MM.1S (cell line): Measurements from ENCODE around the gene FICD.

ENCODE experiments used
- DNase-seq: peaks from one replicate; pipeline ENCODE4 v3.0.0-alpha.2; 2015
- H2AFZ ChIP-seq: fragments of 300-600 bp; sonication (generic); 2 replicates; pipeline ENCODE4 v1.6.0; 2016; ENCODE audit warnings: antibody characterized with exemption, low read length
- H3F3A ChIP-seq: fragments of 300-600 bp; sonication (generic); 2 replicates; pipeline ENCODE4 v1.6.1; 2016; ENCODE audit warnings: mild to moderate bottlenecking, antibody characterized with exemption, low read length, moderate library complexity, mixed read lengths; ENCODE audit not compliant: insufficient read depth
- H3K27ac ChIP-seq: fragments of 300-600 bp; sonication (generic); 2 replicates; pipeline ENCODE4 v1.5.1; 2016; ENCODE audit warnings: mild to moderate bottlenecking, low read length
- H3K27me3 ChIP-seq: fragments of 300-600 bp; sonication (generic); replicated peaks from 2 replicates; pipeline ENCODE4 v1.6.0; 2016; ENCODE audit warnings: low read length; ENCODE audit not compliant: insufficient read depth
- H3K36me3 ChIP-seq: fragments of 300-600 bp; sonication (generic); replicated peaks from 2 replicates; pipeline ENCODE4 v1.6.1; 2016; ENCODE audit warnings: mild to moderate bottlenecking, low read length, mixed read lengths; ENCODE audit not compliant: insufficient read depth
- H3K4me1 ChIP-seq: fragments of 300-600 bp; sonication (generic); 2 replicates; pipeline ENCODE4 v1.6.1; 2016; ENCODE audit warnings: low read length, mixed read lengths
- H3K4me2 ChIP-seq: fragments of 300-600 bp; sonication (generic); 2 replicates; pipeline ENCODE4 v1.6.0; 2016; ENCODE audit warnings: low read depth, low read length
- H3K4me3 ChIP-seq: fragments of 300-600 bp; sonication (generic); 2 replicates; pipeline ENCODE4 v1.5.1; 2016; ENCODE audit warnings: low read length, mixed read lengths
- H3K79me2 ChIP-seq: fragments of 300-600 bp; sonication (generic); 2 replicates; pipeline ENCODE4 v1.6.1; 2016; ENCODE audit warnings: mixed run types, low read length, mixed read lengths
- H3K9ac ChIP-seq: fragments of 300-600 bp; sonication (generic); 2 replicates; pipeline ENCODE4 v1.6.1; 2016; ENCODE audit warnings: low read length, mixed read lengths
- H3K9me2 ChIP-seq: fragments of 300-600 bp; sonication (generic); replicated peaks from 2 replicates; pipeline ENCODE4 v1.6.1; 2016; ENCODE audit warnings: mild to moderate bottlenecking, low read length, mixed read lengths; ENCODE audit not compliant: insufficient read depth
- H3K9me3 ChIP-seq: fragments of 300-600 bp; sonication (generic); replicated peaks from 2 replicates; pipeline ENCODE4 v1.6.1; 2016; ENCODE audit warnings: mild to moderate bottlenecking, low read length, mixed read lengths; ENCODE audit not compliant: insufficient read depth
- H4K20me1 ChIP-seq: fragments of 300-600 bp; sonication (generic); 2 replicates; pipeline ENCODE4 v1.6.1; 2016; ENCODE audit warnings: mild to moderate bottlenecking, low read length, moderate library complexity, mixed read lengths; ENCODE audit not compliant: insufficient read depth
- CTCF ChIP-seq: fragments of 300-600 bp; sonication (generic); IDR thresholded peaks from 2 replicates; pipeline ENCODE4 v1.5.1; 2016; ENCODE audit warnings: antibody characterized with exemption, low read length, mixed read lengths
- EZH2 ChIP-seq: fragments of 300-600 bp; sonication (generic); optimal IDR thresholded peaks from 2 replicates; pipeline ENCODE3; 2017; ENCODE audit warnings: low read depth, mild to moderate bottlenecking, antibody characterized with exemption, low read length, mixed read lengths
- EZH2phosphoT487 ChIP-seq: fragments of 300-600 bp; sonication (generic); IDR thresholded peaks from 2 replicates; pipeline ENCODE4 v1.6.1; 2018; ENCODE audit warnings: antibody characterized with exemption, low read length

Gene FICD

GRCh38 chr12:108473400-108474055, 41.5 kb upstream of the FICD start:
- Histone ChIP-seq H4K20me1 (no peaks in the 10 kb centered on the region), H3F3A (no peaks in the 10 kb centered on the region), H3K4me2 (no peak overlapping the region), H3K4me1 (no peaks in the 10 kb centered on the region), H3K9me2 (no peaks in the 10 kb centered on the region), H3K9ac (no peak overlapping the region), H3K36me3 (no peaks in the 10 kb centered on the region), H3K27me3 (peaks cover 3% of the 10 kb centered on the region; the same call in 1 of the 2 replicates), H3K9me3 (no peaks in the 10 kb centered on the region), H3K27ac (no peak overlapping the region), H3K4me3 (no peak overlapping the region), H2AFZ (no peak overlapping the region), H3K79me2 (no peaks in the 10 kb centered on the region)
- TF ChIP-seq CTCF = no peak
- no peak for TF ChIP-seq EZH2
- TF ChIP-seq EZH2phosphoT487 = no peak
- DNase-seq = no peak

GRCh38 chr12:108475396-108475795, 39.7 kb upstream of the FICD start:
- Histone ChIP-seq H3K4me3 (no peak overlapping the region), H3K4me2 (no peak overlapping the region), H3K27ac (no peak overlapping the region), H3K36me3 (no peaks in the 10 kb centered on the region), H3K4me1 (no peaks in the 10 kb centered on the region), H3K9ac (no peak overlapping the region), H3K79me2 (no peaks in the 10 kb centered on the region), H3K27me3 (peaks cover 3% of the 10 kb centered on the region; the same call in 1 of the 2 replicates), H3K9me3 (no peaks in the 10 kb centered on the region), H3K9me2 (no peaks in the 10 kb centered on the region), H3F3A (no peaks in the 10 kb centered on the region), H4K20me1 (no peaks in the 10 kb centered on the region), H2AFZ (no peak overlapping the region)
- no peak for TF ChIP-seq EZH2
- TF ChIP-seq EZH2phosphoT487 = no peak
- TF ChIP-seq CTCF = no peak
- DNase-seq = no peak

- no peaks in the 10 kb centered on the region for H3K79me2 ChIP-seq
- no peak overlapping the region for H2AFZ ChIP-seq
- TF ChIP-seq CTCF (no peak), EZH2 (no peak), EZH2phosphoT487 (no peak)
- no peak overlapping the region for H3K9ac ChIP-seq
- H4K20me1 ChIP-seq = no peaks in the 10 kb centered on the region
- peaks cover 3% of the 10 kb centered on the region; the same call in 1 of the 2 replicates for H3K27me3 ChIP-seq
- H3K9me2 ChIP-seq = no peaks in the 10 kb centered on the region
- DNase-seq = peak; percentile 25
- H3K4me1 ChIP-seq = no peaks in the 10 kb centered on the region
- no peaks in the 10 kb centered on the region for H3F3A ChIP-seq
- H3K36me3 ChIP-seq = no peaks in the 10 kb centered on the region
- no peak overlapping the region for H3K27ac ChIP-seq
- H3K9me3 ChIP-seq = no peaks in the 10 kb centered on the region
- H3K4me3 ChIP-seq = no peak overlapping the region
- peak overlapping the region; percentile 13; the same call in 1 of the 2 replicates for H3K4me2 ChIP-seq
Observed at GRCh38 chr12:108477055-108477880, 37.8 kb upstream of the FICD start.
